K562 (cell line): ENCODE measurements around the gene ZNF529. TPM values are rescaled to one million over a fixed set of nuclear protein-coding genes. Genes with fewer than 3 reads are reported as not detected.

Experiments used
- ATAC-seq: fragments of 200-7000 bp; cut with Tn5 transposase; 3 replicates; pipeline ENCODE4 v1.9.1; 2020; ENCODE audit warnings: moderate library complexity
- BruUV-seq: library from RNA; stranded (reverse); fragments of 400-500 nt; replicated peaks from 2 replicates; lab custom pipeline; 2021; lab: Mats Ljungman, UMichigan
- CTCF ChIA-PET: fragments of 300-600 bp; formaldehyde crosslinking; extraction: SDS; loops from one replicate; lab custom pipeline; 2021; ENCODE audit warnings: low intra/inter-chr PET ratio; lab: Yijun Ruan, JAX
- POLR2A ChIA-PET: fragments of 300-600, 350-650 bp; sonication (Branson Sonifier 250); formaldehyde crosslinking; extraction: SDS; loops from one replicate; lab custom pipeline; 2021; ENCODE audit warnings: antibody characterized with exemption, inconsistent platforms; lab: Yijun Ruan, JAX
- DNase-seq, 4 experiments: peaks; one replicate each; pipeline versions ENCODE4 v3.0.0 to v3.0.0-alpha.2; 2011 to 2018; ENCODE audit warnings: low spot score in 3 of 4, mixed read lengths in 3 of 4; ENCODE audit errors: extremely low read depth in 1 of 4
- FAIRE-seq: peaks from 2 replicates; lab custom pipeline; 2011; peaks lifted over from hg19 to GRCh38; lab: Jason Lieb, UNC
- H2AFZ ChIP-seq: 2 replicates; pipeline ENCODE4 v1.6.0; 2011; ENCODE audit warnings: low read depth, low read length, control low read depth, inconsistent platforms
- H3K27ac ChIP-seq: fragments of 200-600 bp; 3 replicates; pipeline ENCODE4 v1.8.0; 2011; ENCODE audit warnings: low read depth, mild to moderate bottlenecking, control low read depth, inconsistent platforms, low read length, moderate library complexity, mixed read lengths; ENCODE audit errors: extremely low read depth
- H3K27me3 ChIP-seq, 2 experiments: fragments of 300-600 bp in 1 of 2; 2 replicates in 1 of 2; 3 replicates in 1 of 2; pipeline versions ENCODE4 v1.6.0 to v1.8.0; 2011; ENCODE audit warnings: inconsistent platforms in 2 of 2, low read length in 2 of 2, mild to moderate bottlenecking in 1 of 2, mixed read lengths in 1 of 2, moderate library complexity in 1 of 2; ENCODE audit not compliant: control insufficient read depth in 2 of 2, insufficient read depth in 2 of 2
- H3K36me3 ChIP-seq: fragments of 300-600 bp; 3 replicates; pipeline ENCODE4 v1.8.0; 2011; ENCODE audit warnings: mild to moderate bottlenecking, low read length, inconsistent platforms; ENCODE audit not compliant: control insufficient read depth, insufficient read depth
- H3K4me1 ChIP-seq, 2 experiments: fragments of 200-600 bp in 1 of 2; replicated peaks in 1 of 2; 2 replicates in 1 of 2; 3 replicates in 1 of 2; pipeline versions ENCODE4 v1.5.1 to v1.8.0; 2011; ENCODE audit warnings: inconsistent platforms in 2 of 2, low read length in 2 of 2, mild to moderate bottlenecking in 1 of 2, mixed read lengths in 1 of 2, moderate library complexity in 1 of 2; ENCODE audit not compliant: control insufficient read depth in 2 of 2, insufficient read depth in 2 of 2
- H3K4me2 ChIP-seq: 2 replicates; pipeline ENCODE4 v1.6.1; 2011; ENCODE audit warnings: low read length, control low read depth, inconsistent platforms, mixed read lengths; ENCODE audit not compliant: insufficient read depth
- H3K4me3 ChIP-seq: fragments of 200-600 bp; sonication (generic), shearing (Covaris generic); 2 replicates; pipeline ENCODE4 v1.5.1; 2016; ENCODE audit warnings: control low read depth, inconsistent platforms
- H3K79me2 ChIP-seq: fragments of 200-600 bp; 3 replicates; pipeline ENCODE4 v1.8.0; 2011; ENCODE audit warnings: low read length, inconsistent platforms; ENCODE audit not compliant: control insufficient read depth, insufficient read depth
- H3K9ac ChIP-seq, 2 experiments: 2 replicates each; pipeline versions ENCODE4 v1.6.0 to v1.6.1; 2011; ENCODE audit warnings: low read depth in 2 of 2, low read length in 2 of 2, control low read depth in 1 of 2, inconsistent platforms in 1 of 2, mild to moderate bottlenecking in 1 of 2, mixed read lengths in 1 of 2; ENCODE audit not compliant: insufficient read depth in 1 of 2
- H3K9me1 ChIP-seq: one replicate; pipeline ENCODE4 v1.6.0; 2011; ENCODE audit warnings: inconsistent platforms, mild to moderate bottlenecking, low read length, moderate library complexity; ENCODE audit not compliant: control insufficient read depth, insufficient read depth
- H3K9me3 ChIP-seq: replicated peaks from 2 replicates; pipeline ENCODE4 v1.5.1; 2011; ENCODE audit warnings: low read depth, low read length, inconsistent platforms; ENCODE audit not compliant: control insufficient read depth, insufficient read depth
- H4K20me1 ChIP-seq: replicated peaks from 2 replicates; pipeline ENCODE4 v1.6.1; 2011; ENCODE audit warnings: low read length, inconsistent platforms, mixed read lengths; ENCODE audit not compliant: control insufficient read depth, insufficient read depth
- ATF7 ChIP-seq: fragments of 450-650 bp; IDR thresholded peaks from 2 replicates; pipeline ENCODE4 v1.7.1; 2014; ENCODE audit warnings: mild to moderate bottlenecking, moderate library complexity
- BACH1 ChIP-seq: fragments of 200-800 bp; sonication (Bioruptor generic); IDR thresholded peaks from 2 replicates; pipeline ENCODE4 v1.6.1; 2016; ENCODE audit warnings: missing genetic modification characterization, missing compliant biosample characterization
- BRCA1 ChIP-seq, 2 experiments: fragments of 450-650 bp in 1 of 2; sonication (generic) in 1 of 2; formaldehyde crosslinking in 1 of 2; IDR thresholded peaks; 2 replicates each; pipeline versions ENCODE4 v1.5.0 to v1.6.1; 2017 to 2020; ENCODE audit warnings: mild to moderate bottlenecking in 1 of 2, missing genetic modification reagents in 1 of 2
- CCNT2 ChIP-seq: IDR thresholded peaks from 2 replicates; pipeline ENCODE4 v1.6.1; 2011; ENCODE audit warnings: borderline replicate concordance, low read depth, mild to moderate bottlenecking, moderate library complexity, mixed read lengths, low read length; ENCODE audit not compliant: insufficient read length; ENCODE audit errors: extremely low read depth
- CHD4 ChIP-seq: fragments of 200-600 bp; sonication (generic); IDR thresholded peaks from 3 replicates; pipeline ENCODE4 v1.6.1; 2012; ENCODE audit warnings: low read depth, mild to moderate bottlenecking, mixed read lengths, low read length, inconsistent platforms; ENCODE audit not compliant: insufficient read depth, insufficient replicate concordance, poor library complexity, severe bottlenecking
- CTBP1 ChIP-seq: fragments of 450-650 bp; IDR thresholded peaks from 2 replicates; pipeline ENCODE4 v1.6.1; 2016; ENCODE audit warnings: borderline replicate concordance
- EWSR1 ChIP-seq: fragments of 450-650 bp; IDR thresholded peaks from 2 replicates; pipeline ENCODE4 v1.6.1; 2018; ENCODE audit warnings: borderline replicate concordance, mild to moderate bottlenecking, low read depth, moderate library complexity; ENCODE audit not compliant: partially characterized antibody
- FOXJ2 ChIP-seq: fragments of 200-800 bp; sonication (Bioruptor generic); IDR thresholded peaks from 2 replicates; pipeline ENCODE4 v1.6.1; 2016; ENCODE audit warnings: missing genetic modification characterization, missing compliant biosample characterization
- HDAC8 ChIP-seq: fragments of 450-650 bp; IDR thresholded peaks from 2 replicates; pipeline ENCODE4 v1.6.1; 2016; ENCODE audit warnings: mild to moderate bottlenecking, missing genetic modification characterization, moderate library complexity, missing compliant biosample characterization
- HNRNPH1 ChIP-seq: fragments of 200-400 bp; formaldehyde crosslinking; optimal IDR thresholded peaks from 2 replicates; pipeline ENCODE3; 2017; ENCODE audit warnings: low read depth, mild to moderate bottlenecking, low read length, moderate library complexity
- KDM1A ChIP-seq, 2 experiments: fragments of 450-650 bp; IDR thresholded peaks; 2 replicates each; pipeline ENCODE4 v1.6.1; 2016; ENCODE audit warnings: mild to moderate bottlenecking in 2 of 2
- KLF6 ChIP-seq: fragments of 250-450 bp; sonication (Bioruptor Pico); IDR thresholded peaks from 2 replicates; pipeline ENCODE4 v1.4.0; 2020; ENCODE audit warnings: mild to moderate bottlenecking, moderate library complexity, borderline replicate concordance
- MLX ChIP-seq, 2 experiments: fragments of 450-650 bp in 1 of 2; sonication (generic) in 1 of 2; formaldehyde crosslinking; conservative IDR thresholded peaks; 2 replicates each; pipeline versions ENCODE4 v1.4.0 to v1.8.1; 2020 to 2022; ENCODE audit warnings: mild to moderate bottlenecking in 1 of 2, missing genetic modification reagents in 1 of 2
- MXI1 ChIP-seq: IDR thresholded peaks from 2 replicates; pipeline ENCODE4 v1.6.1; 2011; ENCODE audit warnings: low read depth, mild to moderate bottlenecking, improper control_type of control experiment, low read length
- MYNN ChIP-seq, 2 experiments: sonication (generic); formaldehyde crosslinking in 1 of 2; IDR thresholded peaks; 2 replicates each; pipeline versions ENCODE4 v1.5.0 to v1.6.1; 2016 to 2020; ENCODE audit warnings: antibody characterized with exemption in 1 of 2, missing genetic modification reagents in 1 of 2
- NEUROD1 ChIP-seq: fragments of 150-350 bp; IDR thresholded peaks from 2 replicates; pipeline ENCODE4 v1.6.1; 2014; ENCODE audit warnings: borderline replicate concordance, low read length, low read depth; ENCODE audit not compliant: partially characterized antibody
- NFE2 ChIP-seq: IDR thresholded peaks from 2 replicates; pipeline ENCODE4 v1.6.1; 2014; ENCODE audit warnings: antibody characterized with exemption, low read depth
- NONO ChIP-seq, 2 experiments: fragments of 200-400 bp in 1 of 2; fragments of 450-650 bp in 1 of 2; formaldehyde crosslinking in 1 of 2; IDR thresholded peaks; 2 replicates each; pipeline ENCODE4 v1.6.1; 2017; ENCODE audit warnings: low read depth in 2 of 2, mild to moderate bottlenecking in 2 of 2, moderate library complexity in 2 of 2, low read length in 1 of 2
- RBM25 ChIP-seq: fragments of 200-400 bp; formaldehyde crosslinking; IDR thresholded peaks from 2 replicates; pipeline ENCODE4 v1.6.1; 2018; ENCODE audit warnings: low read length, low read depth, moderate library complexity; ENCODE audit not compliant: severe bottlenecking
- SMAD4 ChIP-seq: fragments of 250-450 bp; sonication (Bioruptor Pico); conservative IDR thresholded peaks from 2 replicates; pipeline ENCODE4 v1.8.0; 2021; ENCODE audit warnings: inconsistent platforms, mild to moderate bottlenecking, moderate library complexity
- TRIM28 ChIP-seq: fragments of 450-650 bp; IDR thresholded peaks from 2 replicates; pipeline ENCODE4 v1.6.1; 2017
- ZNF274 ChIP-seq: IDR thresholded peaks from 2 replicates; pipeline ENCODE4 v1.6.1; 2011; ENCODE audit warnings: low read depth, mild to moderate bottlenecking, low read length, moderate library complexity, borderline replicate concordance
- ZNF586 ChIP-seq: fragments of 450-650 bp; formaldehyde crosslinking; conservative IDR thresholded peaks from 2 replicates; pipeline ENCODE4 v1.4.0; 2020; ENCODE audit warnings: mild to moderate bottlenecking, moderate library complexity
- WGBS: fragments of 100-300 bp; shearing (Covaris generic); methylation state at CpG from one replicate; pipeline ENCODE4 v1.1.6; 2016; ENCODE audit warnings: low coverage, mixed read lengths; ENCODE audit not compliant: insufficient coverage; ENCODE audit errors: missing lambda C conversion rate; 5-methylcytosine and 5-hydroxymethylcytosine counted together
- in situ Hi-C: fragments of 300-500 bp; cut with MboI; formaldehyde crosslinking; loops from 4 replicates; pipeline ENCODE4 v1.15.0; 2018; ENCODE audit warnings: inconsistent platforms, mixed read lengths
- intact Hi-C: fragments of 100-400 bp; cut with micrococcal nuclease; formaldehyde crosslinking; loops from 2 replicates; pipeline ENCODE4 v1.14.2; 2022
- polyA plus RNA-seq, 8 experiments: library from polyadenylated mRNA; depleted of rRNA in 4 of 8; stranded (reverse) in 5 of 8; unstranded in 3 of 8; fragments of >200 nt; fragmentation: Nextera tagmentation in 2 of 8; fragmentation: Illumina TruSeq in 1 of 8; extraction: Ambion mirVana in 2 of 8; extraction: Trizol in 1 of 8; gene quantifications; 2 replicates each; pipeline versions ENCODE4 v1.2.1 to v1.2.3, GENCODE V29; 2011 to 2014; ENCODE audit warnings: inconsistent platforms in 1 of 8, missing spikeins in 1 of 8
- total RNA-seq, 7 experiments: library from RNA; depleted of rRNA in 6 of 7; stranded (reverse); fragments of >200 nt in 6 of 7; fragmentation: Illumina TruSeq in 2 of 7; extraction: Trizol in 2 of 7; gene quantifications; 2 replicates each; pipeline versions ENCODE4 v1.2.1 to v1.2.3, GENCODE V29; 2011 to 2021; ENCODE audit warnings: low replicate concordance in 1 of 7

Gene ZNF529
- total and polyA plus RNA-seq, 9 of the 15 experiments (the other 6 are each of a cell fraction or from before 2014, with no cell fraction given), result 2.4 to 12.6 (median 6.3) TPM

GRCh38 chr19:36514012-36514612 is 59.0 kb downstream of the ZNF529 start (continued):
- TF ChIP-seq FOXJ2 (no peak), KLF6 (CRISPR knock-in tag) (no peak), ZNF274 (peak; percentile 86), ZNF586 (CRISPR knock-in tag) (no peak), MYNN (IDR thresholded peaks at IDR 0.05) (no peak), MYNN (CRISPR knock-in tag; IDR thresholded peaks at IDR 0.05) (no peak), TRIM28 (peak; percentile 76), NFE2 (no peak), MXI1 (no peak), HNRNPH1 (no peak), KDM1A (IDR thresholded peaks at IDR 0.05) (no peak)

- Histone ChIP-seq H3K9me3 (no peaks in the 10 kb centered on the region), H3K9me1 (no peaks in the 10 kb centered on the region), H3K4me1 (no peaks in the 10 kb centered on the region), H3K4me2 (no peak overlapping the region), H3K36me3 (no peaks in the 10 kb centered on the region), H3K4me3 (no peak overlapping the region), H3K79me2 (no peaks in the 10 kb centered on the region), H4K20me1 (no peaks in the 10 kb centered on the region), H3K9ac (no peak overlapping the region)
- WGBS, result 33% methylated on average over 3 of the region's 3 CpGs
- intact Hi-C loops, result no loop called here
- CTCF ChIA-PET, result no interaction called here
- BruUV-seq, result no TSS peak
- no peak for ATAC-seq
- in situ Hi-C loops, result no loop called here
- POLR2A ChIA-PET, result no interaction called here
- DNase-seq, result no peak
- no peak for FAIRE-seq
- TF ChIP-seq BACH1 (tag), result no peak
- no peak for TF ChIP-seq BRCA1 (IDR thresholded peaks at IDR 0.05)
- no peak for TF ChIP-seq BRCA1 (CRISPR knock-in tag; IDR thresholded peaks at IDR 0.05)
- no peak for TF ChIP-seq MLX (CRISPR knock-in tag; conservative IDR thresholded peaks at IDR 0.05)
- TF ChIP-seq ATF7, result no peak
- TF ChIP-seq CHD4, result no peak
- TF ChIP-seq RBM25, result no peak
- no peak for TF ChIP-seq CCNT2
- TF ChIP-seq NONO (IDR thresholded peaks at IDR 0.05; ENCODE audit: low read depth in 2 of 2, low read length in 1 of 2), result no peak
- no peak for TF ChIP-seq NEUROD1
- no peak for TF ChIP-seq CTBP1
- TF ChIP-seq SMAD4 (CRISPR knock-in tag), result no peak
- TF ChIP-seq HDAC8 (tag), result no peak
- TF ChIP-seq EWSR1, result no peak
- TF ChIP-seq, all 486 proteins: peak for 0
- Histone ChIP-seq H3K27ac (no peak overlapping the region), H3K27me3 (no peaks in the 10 kb centered on the region), H2AFZ (no peak overlapping the region)
Measured at GRCh38 chr19:36508325-36508724, 64.8 kb downstream of the ZNF529 start.
